ENCODE data around the gene TOR1AIP2. TPM values are rescaled to one million over a fixed set of nuclear protein-coding genes. Genes with fewer than 3 reads are reported as not detected.

Gene TOR1AIP2
- total and polyA plus RNA-seq, 4 donors = 28.9 to 67.3 (median 47.3) TPM

DNA sequence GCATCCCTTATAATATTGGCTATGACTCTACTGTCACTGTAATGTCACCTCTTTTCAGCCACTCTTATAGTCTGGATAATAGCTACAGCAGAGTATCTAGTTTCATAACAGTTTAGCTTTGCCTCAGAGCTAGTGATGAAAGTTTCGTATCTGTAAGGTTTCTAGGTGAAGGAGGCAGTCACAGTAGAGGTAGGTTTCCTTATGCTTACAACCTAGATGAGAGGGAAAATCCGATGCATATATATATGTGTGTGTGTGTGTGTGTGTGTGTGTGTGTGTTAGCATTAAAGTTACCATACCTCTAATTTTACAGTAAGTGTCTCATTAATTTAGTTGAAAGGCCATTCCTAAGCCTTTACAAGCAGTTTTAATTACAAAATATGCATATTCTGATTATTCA, 2.2 kb upstream of the TOR1AIP2 start:
- Histone ChIP-seq H3K27me3 (ENCODE audit: control insufficient read depth, insufficient read depth, low read length) (no peaks in the 10 kb centered on the region), H3K9me3 (ENCODE audit: control insufficient read depth, insufficient read depth, low read length) (no peaks in the 10 kb centered on the region), H3K4me1 (ENCODE audit: control insufficient read depth, insufficient read depth, low read length) (peaks cover 4% of the 10 kb centered on the region), H3K4me3 (ENCODE audit: low read depth, low read length) (no peak overlapping the region), H3K36me3 (ENCODE audit: control insufficient read depth, insufficient read depth, low read length) (no peaks in the 10 kb centered on the region), H3K27ac (ENCODE audit: low read depth, low read length) (no peak overlapping the region)
- WGBS (ENCODE audit: insufficient coverage) = 71% methylated on average over 1 of the region's 2 CpGs
- no peak for DNase-seq (ENCODE audit: low read depth in 4 of 6, low spot score in 6 of 6)

DNA sequence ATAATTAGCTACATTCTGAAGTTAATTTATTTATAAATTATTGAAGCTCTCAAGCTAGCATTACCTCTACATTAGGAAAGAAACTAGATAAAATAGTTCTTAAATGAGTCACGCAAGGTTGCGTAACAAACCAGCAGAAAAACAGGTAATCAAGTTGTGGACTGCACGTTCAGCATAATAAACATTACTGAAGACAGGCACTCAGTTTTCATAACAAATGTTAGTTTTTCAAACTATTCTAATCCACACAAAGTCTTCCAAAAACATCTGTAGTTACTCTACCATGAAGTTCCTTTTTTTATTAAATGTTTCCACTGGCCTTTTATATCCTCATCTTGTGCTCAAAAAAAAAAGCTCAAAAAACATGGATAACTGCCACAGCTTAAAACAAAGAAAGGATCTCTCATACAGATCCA, 1.3 kb downstream of the TOR1AIP2 start:
- peaks cover 5% of the 10 kb centered on the region for H3K36me3 ChIP-seq (ENCODE audit: control insufficient read depth, insufficient read depth, low read length)
- WGBS (ENCODE audit: insufficient coverage) = 70% methylated on average over 3 of the region's 3 CpGs
- no peaks in the 10 kb centered on the region for H3K27me3 ChIP-seq (ENCODE audit: control insufficient read depth, insufficient read depth, low read length)
- H3K4me1 ChIP-seq (ENCODE audit: control insufficient read depth, insufficient read depth, low read length) = peaks cover 4% of the 10 kb centered on the region
- no peaks in the 10 kb centered on the region for H3K9me3 ChIP-seq (ENCODE audit: control insufficient read depth, insufficient read depth, low read length)
- H3K27ac ChIP-seq (ENCODE audit: low read depth, low read length) = no peak overlapping the region
- DNase-seq (ENCODE audit: low read depth in 4 of 6, low spot score in 6 of 6) = no peak
- no peak overlapping the region for H3K4me3 ChIP-seq (ENCODE audit: low read depth, low read length)

DNA sequence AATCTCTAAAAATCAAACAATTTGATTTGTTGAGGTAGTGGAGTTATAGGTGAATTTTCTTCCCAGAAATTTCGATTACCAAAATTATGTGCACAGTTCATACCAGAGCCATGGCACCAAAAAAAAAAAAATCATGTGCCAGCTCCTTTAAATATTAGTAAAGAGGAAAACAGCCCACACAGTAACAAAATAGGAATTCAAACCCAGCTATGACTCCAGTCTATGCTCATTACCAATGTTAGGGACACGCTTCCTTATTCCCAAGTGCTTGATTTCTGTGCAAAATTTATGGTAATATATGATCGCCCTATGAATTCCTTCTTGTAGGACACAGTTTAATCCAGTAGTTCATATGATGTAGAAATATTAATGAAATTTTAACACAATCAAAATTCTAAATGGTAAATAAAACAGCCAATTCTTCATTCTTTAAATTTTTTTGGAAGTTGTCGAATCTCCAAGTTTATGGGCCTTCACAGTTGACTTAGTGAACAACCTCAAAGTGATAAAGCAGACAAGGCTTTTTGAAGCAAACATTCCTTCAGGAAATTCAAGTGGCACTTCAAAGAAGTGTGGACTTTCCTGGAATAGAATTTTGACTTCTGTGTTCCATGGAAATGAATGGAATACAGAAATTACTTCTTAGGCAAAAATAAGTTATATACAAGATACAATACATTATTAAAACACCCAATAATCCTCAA, 1.9 kb downstream of the TOR1AIP2 start:
- no peaks in the 10 kb centered on the region for H3K27me3 ChIP-seq (ENCODE audit: control insufficient read depth, insufficient read depth, low read length)
- WGBS (ENCODE audit: insufficient coverage) = no CpG with 5 or more reads among the region's 4 CpGs
- no peaks in the 10 kb centered on the region for H3K9me3 ChIP-seq (ENCODE audit: control insufficient read depth, insufficient read depth, low read length)
- no peak for DNase-seq (ENCODE audit: low read depth in 4 of 6, low spot score in 6 of 6)
- peaks cover 4% of the 10 kb centered on the region for H3K4me1 ChIP-seq (ENCODE audit: control insufficient read depth, insufficient read depth, low read length)
- no peak overlapping the region for H3K4me3 ChIP-seq (ENCODE audit: low read depth, low read length)
- peaks cover 5% of the 10 kb centered on the region for H3K36me3 ChIP-seq (ENCODE audit: control insufficient read depth, insufficient read depth, low read length)
- H3K27ac ChIP-seq (ENCODE audit: low read depth, low read length) = no peak overlapping the region

DNA sequence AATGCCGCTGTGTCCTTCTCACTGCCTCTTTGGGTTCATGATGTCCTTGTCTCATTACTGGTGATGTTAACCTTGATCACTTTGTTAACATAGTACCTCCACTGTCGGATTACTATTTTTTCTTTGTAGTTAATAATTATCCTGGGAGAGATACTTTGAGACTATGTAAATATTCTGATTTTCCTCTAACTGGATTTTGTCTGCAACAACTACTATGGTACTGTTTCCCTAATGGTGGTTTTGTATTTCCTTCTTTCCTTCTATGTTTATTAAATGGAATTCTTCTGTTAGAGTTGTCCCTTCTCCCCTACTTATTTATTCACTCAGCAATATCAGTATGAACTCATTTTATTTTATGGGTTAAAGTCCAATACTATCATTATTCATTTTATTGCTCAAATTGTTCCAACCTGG, 4.2 kb downstream of the TOR1AIP2 start:
- H3K27me3 ChIP-seq (ENCODE audit: control insufficient read depth, insufficient read depth, low read length) = no peaks in the 10 kb centered on the region
- peaks cover 5% of the 10 kb centered on the region for H3K36me3 ChIP-seq (ENCODE audit: control insufficient read depth, insufficient read depth, low read length)
- no peaks in the 10 kb centered on the region for H3K9me3 ChIP-seq (ENCODE audit: control insufficient read depth, insufficient read depth, low read length)
- WGBS (ENCODE audit: insufficient coverage) = no CpG with 5 or more reads among the region's 2 CpGs
- H3K4me1 ChIP-seq (ENCODE audit: control insufficient read depth, insufficient read depth, low read length) = peaks cover 4% of the 10 kb centered on the region
- no peak overlapping the region for H3K27ac ChIP-seq (ENCODE audit: low read depth, low read length)
- DNase-seq (ENCODE audit: low read depth in 4 of 6, low spot score in 6 of 6) = no peak
- no peak overlapping the region for H3K4me3 ChIP-seq (ENCODE audit: low read depth, low read length)

DNA sequence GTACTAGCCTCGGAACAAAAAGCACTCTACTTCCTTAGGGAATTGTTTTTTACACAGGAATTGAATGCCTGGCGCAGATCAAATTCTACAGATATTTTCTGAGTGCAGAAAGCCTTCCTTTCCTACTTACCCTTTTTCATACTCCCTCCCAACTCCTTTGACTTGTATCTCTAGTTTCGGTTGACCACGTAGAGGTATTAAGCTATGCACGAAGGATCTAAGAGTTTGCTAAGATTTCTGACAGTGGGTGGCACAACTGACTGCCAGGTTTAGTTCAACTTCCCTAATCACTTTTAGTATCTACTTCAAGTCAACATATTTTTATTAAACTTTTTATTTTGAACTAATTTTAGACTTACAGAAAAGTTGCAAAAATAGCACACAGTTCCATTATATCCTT, 5.0 kb downstream of the TOR1AIP2 start:
- H3K4me1 ChIP-seq (ENCODE audit: control insufficient read depth, insufficient read depth, low read length) = peaks cover 4% of the 10 kb centered on the region
- 100% methylated on average over 1 of the region's 5 CpGs for whole genome bisulfite sequencing (ENCODE audit: insufficient coverage)
- no peak for DNase-seq (ENCODE audit: low read depth in 4 of 6, low spot score in 6 of 6)
- H3K27me3 ChIP-seq (ENCODE audit: control insufficient read depth, insufficient read depth, low read length) = no peaks in the 10 kb centered on the region
- H3K27ac ChIP-seq (ENCODE audit: low read depth, low read length) = no peak overlapping the region
- H3K36me3 ChIP-seq (ENCODE audit: control insufficient read depth, insufficient read depth, low read length) = peaks cover 5% of the 10 kb centered on the region
- no peak overlapping the region for H3K4me3 ChIP-seq (ENCODE audit: low read depth, low read length)
- H3K9me3 ChIP-seq (ENCODE audit: control insufficient read depth, insufficient read depth, low read length) = no peaks in the 10 kb centered on the region

DNA sequence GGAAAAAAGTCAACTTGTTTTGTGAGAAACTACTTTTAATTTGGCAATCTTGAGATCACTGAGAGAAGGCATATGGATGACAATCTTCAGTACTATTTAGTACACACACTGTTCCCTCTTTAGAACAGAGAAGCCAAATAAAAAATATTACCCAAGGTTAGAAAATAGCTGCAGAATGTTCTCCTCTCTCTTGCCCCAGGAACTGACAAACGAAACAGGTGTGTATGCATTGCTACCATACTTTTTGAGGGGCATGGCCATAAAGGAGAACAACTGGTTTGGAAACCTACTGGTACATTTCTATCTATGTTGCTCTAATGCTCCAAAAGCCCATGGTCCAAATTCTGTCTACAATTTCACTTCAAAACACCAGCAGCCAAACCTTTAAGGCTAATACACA, 5.7 kb downstream of the TOR1AIP2 start:
- WGBS (ENCODE audit: insufficient coverage) = no CpG with 5 or more reads among the region's 1 CpG
- no peaks in the 10 kb centered on the region for H3K9me3 ChIP-seq (ENCODE audit: control insufficient read depth, insufficient read depth, low read length)
- no peak overlapping the region for H3K4me3 ChIP-seq (ENCODE audit: low read depth, low read length)
- H3K27ac ChIP-seq (ENCODE audit: low read depth, low read length) = no peak overlapping the region
- H3K4me1 ChIP-seq (ENCODE audit: control insufficient read depth, insufficient read depth, low read length) = no peaks in the 10 kb centered on the region
- no peaks in the 10 kb centered on the region for H3K27me3 ChIP-seq (ENCODE audit: control insufficient read depth, insufficient read depth, low read length)
- peaks cover 5% of the 10 kb centered on the region for H3K36me3 ChIP-seq (ENCODE audit: control insufficient read depth, insufficient read depth, low read length)
- DNase-seq (ENCODE audit: low read depth in 4 of 6, low spot score in 6 of 6) = no peak

DNA sequence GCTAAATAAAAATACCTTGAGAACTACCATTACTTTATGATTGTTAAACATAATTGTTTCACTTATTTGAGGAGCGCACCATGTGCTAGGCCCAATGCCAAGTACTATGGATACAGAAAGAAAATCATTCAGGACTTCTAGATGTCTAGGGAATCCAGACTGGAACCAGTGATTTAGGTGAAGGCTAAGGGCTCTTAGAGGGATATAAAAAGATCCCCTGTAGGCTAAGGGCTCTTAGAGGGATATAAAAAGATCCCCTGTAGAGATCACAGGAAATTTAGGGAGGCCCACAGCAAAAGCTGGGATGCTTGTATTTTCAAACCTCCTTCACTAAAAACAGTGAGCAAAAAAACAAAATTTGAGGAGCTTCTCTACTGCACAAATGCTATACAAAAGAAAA, 6.7 kb downstream of the TOR1AIP2 start:
- H3K27ac ChIP-seq (ENCODE audit: low read depth, low read length) = no peak overlapping the region
- no peaks in the 10 kb centered on the region for H3K4me1 ChIP-seq (ENCODE audit: control insufficient read depth, insufficient read depth, low read length)

DNA sequence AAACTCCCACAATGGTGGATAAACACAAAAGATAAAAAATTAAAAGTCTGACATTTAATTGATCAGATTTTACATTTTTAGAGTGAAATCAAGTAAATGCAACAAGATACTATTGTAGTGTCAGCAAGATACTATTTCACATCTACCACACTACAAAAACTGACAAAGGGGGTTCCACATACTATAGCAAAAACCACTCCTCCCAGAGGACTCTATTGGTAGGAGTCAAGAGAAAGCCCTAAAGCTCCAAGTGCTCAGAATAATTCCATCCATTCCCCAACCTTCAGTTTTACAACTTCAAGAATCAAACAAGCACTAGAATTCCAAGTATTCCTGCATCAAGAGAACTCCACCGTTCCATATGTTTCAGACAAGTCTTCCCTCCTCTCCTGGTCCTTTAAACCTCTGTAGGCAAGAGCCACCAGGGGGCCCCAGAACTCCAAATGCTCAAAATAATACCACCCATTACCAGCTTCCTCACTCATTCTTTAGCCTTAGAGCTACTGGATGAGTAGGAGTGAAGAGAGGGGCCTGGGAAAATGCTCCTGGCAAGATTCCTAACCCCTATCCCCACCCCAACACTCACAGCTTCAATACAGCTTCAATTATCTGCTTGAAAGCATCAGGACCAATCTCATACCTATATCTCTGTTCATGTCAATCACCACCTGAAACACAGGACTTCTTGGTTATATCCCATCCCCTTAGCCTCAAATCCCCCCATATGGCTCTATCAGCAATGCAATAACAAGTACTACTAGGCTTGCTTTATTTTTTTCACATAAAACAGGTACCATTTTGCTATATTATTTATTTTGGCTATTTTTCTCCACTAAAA, 9.9 kb downstream of the TOR1AIP2 start:
- Histone ChIP-seq H3K36me3 (ENCODE audit: control insufficient read depth, insufficient read depth, low read length) (peaks cover 12% of the 10 kb centered on the region), H3K4me1 (ENCODE audit: control insufficient read depth, insufficient read depth, low read length) (no peaks in the 10 kb centered on the region), H3K4me3 (ENCODE audit: low read depth, low read length) (no peak overlapping the region), H3K27ac (ENCODE audit: low read depth, low read length) (no peak overlapping the region), H3K27me3 (ENCODE audit: control insufficient read depth, insufficient read depth, low read length) (no peaks in the 10 kb centered on the region), H3K9me3 (ENCODE audit: control insufficient read depth, insufficient read depth, low read length) (no peaks in the 10 kb centered on the region)
- DNase-seq (ENCODE audit: low read depth in 4 of 6, low spot score in 6 of 6) = peak in 4 of 6 donors; percentile 22 to 66 (median 42)
- 83% methylated on average over 1 of the region's 1 CpG for WGBS (ENCODE audit: insufficient coverage)

More for the DNA sequence above, 6.7 kb downstream of the TOR1AIP2 start:
- WGBS (ENCODE audit: insufficient coverage) = no CpG with 5 or more reads among the region's 1 CpG
- Histone ChIP-seq H3K27me3 (ENCODE audit: control insufficient read depth, insufficient read depth, low read length) (no peaks in the 10 kb centered on the region), H3K9me3 (ENCODE audit: control insufficient read depth, insufficient read depth, low read length) (no peaks in the 10 kb centered on the region), H3K36me3 (ENCODE audit: control insufficient read depth, insufficient read depth, low read length) (peaks cover 9% of the 10 kb centered on the region), H3K4me3 (ENCODE audit: low read depth, low read length) (no peak overlapping the region)
- DNase-seq (ENCODE audit: low read depth in 4 of 6, low spot score in 6 of 6) = no peak

DNA sequence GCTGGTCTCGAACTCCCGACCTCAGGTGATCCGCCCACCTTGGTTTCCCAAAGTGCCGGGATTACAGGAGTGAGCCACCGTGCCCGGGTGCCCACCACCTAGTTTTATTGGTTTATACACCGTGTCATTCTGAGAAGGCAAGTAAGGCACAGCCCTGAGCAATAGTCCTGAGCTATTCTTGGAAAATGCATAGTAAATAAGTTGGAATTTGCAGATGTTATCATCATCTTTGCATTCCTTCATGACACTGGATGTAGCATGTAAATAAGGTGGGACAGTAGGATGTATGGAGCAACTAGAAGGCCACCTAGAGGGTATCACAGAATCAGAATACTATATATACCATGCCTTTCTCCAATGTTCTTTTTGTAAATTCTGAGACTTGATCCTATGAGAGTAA, 11.0 kb downstream of the TOR1AIP2 start:
- 94% methylated on average over 7 of the region's 7 CpGs for WGBS (ENCODE audit: insufficient coverage)
- H3K36me3 ChIP-seq (ENCODE audit: control insufficient read depth, insufficient read depth, low read length) = peaks cover 14% of the 10 kb centered on the region
- H3K4me3 ChIP-seq (ENCODE audit: low read depth, low read length) = no peak overlapping the region
- no peaks in the 10 kb centered on the region for H3K9me3 ChIP-seq (ENCODE audit: control insufficient read depth, insufficient read depth, low read length)
- DNase-seq (ENCODE audit: low read depth in 4 of 6, low spot score in 6 of 6) = no peak
- H3K4me1 ChIP-seq (ENCODE audit: control insufficient read depth, insufficient read depth, low read length) = no peaks in the 10 kb centered on the region
- H3K27me3 ChIP-seq (ENCODE audit: control insufficient read depth, insufficient read depth, low read length) = no peaks in the 10 kb centered on the region
- H3K27ac ChIP-seq (ENCODE audit: low read depth, low read length) = no peak overlapping the region

DNA sequence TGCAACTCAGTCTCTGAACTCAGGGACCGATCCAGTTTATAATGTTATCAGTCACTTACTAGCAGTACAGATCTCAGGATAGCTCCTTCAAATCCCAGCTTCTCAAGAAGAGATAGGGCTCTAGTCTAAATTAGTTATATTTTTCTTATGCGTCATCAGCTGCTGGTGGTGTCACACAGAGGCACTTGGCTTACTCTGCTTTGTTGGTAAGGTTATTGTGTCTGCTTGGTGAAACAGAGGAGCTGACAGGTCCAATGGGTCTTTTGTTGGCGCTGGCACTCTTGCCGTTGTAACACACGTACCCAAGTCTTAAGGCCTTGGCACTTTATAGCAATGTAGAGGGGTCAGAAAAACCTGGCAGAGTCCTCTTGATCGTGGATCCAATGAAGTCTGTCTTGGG, 12.2 kb downstream of the TOR1AIP2 start:
- H3K27me3 ChIP-seq (ENCODE audit: control insufficient read depth, insufficient read depth, low read length) = no peaks in the 10 kb centered on the region
- H3K4me1 ChIP-seq (ENCODE audit: control insufficient read depth, insufficient read depth, low read length) = no peaks in the 10 kb centered on the region
- H3K4me3 ChIP-seq (ENCODE audit: low read depth, low read length) = no peak overlapping the region
- H3K27ac ChIP-seq (ENCODE audit: low read depth, low read length) = no peak overlapping the region
- peaks cover 14% of the 10 kb centered on the region for H3K36me3 ChIP-seq (ENCODE audit: control insufficient read depth, insufficient read depth, low read length)
- no peak for DNase-seq (ENCODE audit: low read depth in 4 of 6, low spot score in 6 of 6)
- whole genome bisulfite sequencing (ENCODE audit: insufficient coverage) = 86% methylated on average over 5 of the region's 6 CpGs
- H3K9me3 ChIP-seq (ENCODE audit: control insufficient read depth, insufficient read depth, low read length) = no peaks in the 10 kb centered on the region
